Measurements from ENCODE around the gene HSPA1A.
"Not testable (repeated sequence)": the region's sequence is repeated elsewhere in the genome, so short reads cannot be mapped to it uniquely, and the experiment has no call there.

The HSPA1A gene

DNA sequence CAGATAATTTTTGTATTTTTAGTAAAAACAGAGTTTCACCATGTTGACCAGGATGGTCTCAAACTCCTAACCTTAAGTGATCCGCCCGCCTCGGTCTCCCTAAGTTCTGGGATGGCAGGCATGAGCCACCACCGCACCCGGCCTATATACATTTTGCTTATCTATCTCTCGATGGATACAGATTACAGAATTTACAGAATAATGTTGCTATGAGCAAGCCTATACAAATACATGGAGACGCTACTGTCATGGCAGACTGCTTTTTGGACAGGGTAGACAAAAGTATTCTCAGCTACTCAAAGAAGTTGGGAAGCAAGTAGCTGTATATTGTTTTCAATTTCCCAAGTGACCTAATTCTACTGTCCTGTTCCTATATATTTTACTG lies 1.9 kb upstream of the HSPA1A start:
- no peak for DNase-seq

DNA sequence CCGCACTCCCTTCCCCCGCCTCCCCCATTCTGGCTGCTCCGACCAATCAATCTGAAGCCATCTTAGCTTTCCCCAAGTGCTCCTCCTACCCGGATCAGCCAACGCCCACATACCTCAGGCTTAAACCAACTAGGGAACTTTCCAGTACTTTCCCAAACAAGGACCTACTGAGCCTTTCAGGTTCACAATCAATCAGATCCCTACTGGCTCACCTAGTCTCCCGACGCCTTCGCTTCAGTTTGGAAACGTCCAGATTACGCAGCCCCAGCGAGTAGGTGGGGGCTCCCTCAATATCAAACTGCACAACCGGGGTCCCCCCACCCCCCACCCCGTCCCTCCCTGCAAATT lies 692 bp upstream of the HSPA1A start:
- peak; percentile 66 for DNase-seq

DNA sequence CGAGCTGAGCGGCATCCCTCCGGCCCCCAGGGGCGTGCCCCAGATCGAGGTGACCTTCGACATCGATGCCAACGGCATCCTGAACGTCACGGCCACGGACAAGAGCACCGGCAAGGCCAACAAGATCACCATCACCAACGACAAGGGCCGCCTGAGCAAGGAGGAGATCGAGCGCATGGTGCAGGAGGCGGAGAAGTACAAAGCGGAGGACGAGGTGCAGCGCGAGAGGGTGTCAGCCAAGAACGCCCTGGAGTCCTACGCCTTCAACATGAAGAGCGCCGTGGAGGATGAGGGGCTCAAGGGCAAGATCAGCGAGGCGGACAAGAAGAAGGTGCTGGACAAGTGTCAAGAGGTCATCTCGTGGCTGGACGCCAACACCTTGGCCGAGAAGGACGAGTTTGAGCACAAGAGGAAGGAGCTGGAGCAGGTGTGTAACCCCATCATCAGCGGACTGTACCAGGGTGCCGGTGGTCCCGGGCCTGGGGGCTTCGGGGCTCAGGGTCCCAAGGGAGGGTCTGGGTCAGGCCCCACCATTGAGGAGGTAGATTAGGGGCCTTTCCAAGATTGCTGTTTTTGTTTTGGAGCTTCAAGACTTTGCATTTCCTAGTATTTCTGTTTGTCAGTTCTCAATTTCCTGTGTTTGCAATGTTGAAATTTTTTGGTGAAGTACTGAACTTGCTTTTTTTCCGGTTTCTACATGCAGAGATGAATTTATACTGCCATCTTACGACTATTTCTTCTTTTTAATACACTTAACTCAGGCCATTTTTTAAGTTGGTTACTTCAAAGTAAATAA lies 2.0 kb downstream of the HSPA1A start:
- peak; percentile 68 for DNase-seq

DNA sequence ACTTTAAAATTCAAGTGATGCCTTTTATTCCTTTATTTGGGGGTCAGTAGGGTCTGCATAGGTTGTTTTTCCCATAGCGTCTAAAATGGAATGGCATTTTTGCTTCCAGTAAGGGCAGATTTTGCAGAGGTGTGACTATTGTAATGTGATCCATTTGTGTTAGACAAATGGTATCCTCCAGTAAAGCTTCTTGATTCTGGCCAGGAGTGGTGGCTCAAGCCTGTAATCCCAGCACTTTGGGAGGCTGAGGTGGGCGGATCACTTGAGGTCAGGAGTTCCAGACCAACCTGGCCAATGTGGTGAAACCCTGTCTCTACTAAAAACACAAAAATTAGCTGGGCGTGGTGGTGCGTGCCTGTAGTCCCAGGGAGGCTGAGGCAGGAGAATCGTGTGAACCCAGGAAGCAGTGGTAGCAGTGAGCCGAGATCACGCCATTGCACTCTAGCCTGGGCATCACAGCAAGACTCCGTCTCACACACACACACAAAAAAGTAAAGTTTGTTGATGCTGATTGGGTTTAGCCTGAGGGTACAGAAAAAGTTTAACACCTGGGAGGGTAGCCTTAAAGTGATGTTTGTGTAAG lies 2.7 kb downstream of the HSPA1A start:
- DNase-seq, result not testable (repeated sequence)

DNA sequence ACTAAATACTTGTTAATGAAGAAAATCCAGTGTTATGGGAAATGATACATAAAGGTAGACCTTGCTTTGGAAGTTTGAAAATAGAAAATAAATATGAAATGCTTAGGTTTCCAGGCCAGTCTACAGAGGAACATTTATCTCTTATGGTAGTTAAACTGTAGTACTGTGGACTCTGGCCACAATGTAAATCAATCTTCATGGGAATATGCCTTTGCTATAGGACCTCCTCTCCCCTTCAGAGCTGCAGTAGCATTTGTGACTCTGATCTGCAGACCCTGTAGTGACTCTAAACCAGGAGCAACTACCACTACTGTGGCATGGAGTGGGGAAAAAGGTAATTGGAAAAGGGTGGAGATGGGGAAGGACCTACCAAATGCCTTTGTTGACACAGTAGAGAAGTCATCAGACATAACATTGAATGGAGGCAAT lies 4.5 kb downstream of the HSPA1A start:
- DNase-seq, result no peak

DNA sequence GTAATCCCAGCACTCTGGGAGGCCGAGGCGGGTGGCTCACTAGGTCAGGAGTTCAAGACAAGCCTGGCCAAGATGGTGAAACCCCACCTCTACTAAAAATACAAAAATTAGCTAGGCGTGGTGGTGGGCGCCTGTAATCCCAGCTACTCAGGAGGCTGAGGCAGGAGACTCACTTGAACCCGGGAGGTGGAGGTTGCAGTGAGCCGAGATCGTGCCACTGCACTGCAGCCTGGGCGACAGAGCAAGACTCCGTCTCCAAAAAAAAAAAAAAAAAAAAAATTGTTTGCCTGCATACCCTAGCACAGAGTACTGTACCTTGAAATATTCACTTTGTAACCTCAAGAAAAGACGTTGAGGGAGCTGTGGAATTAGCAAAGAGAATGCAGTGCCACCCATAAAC lies 5.1 kb downstream of the HSPA1A start:
- DNase-seq, result not testable (repeated sequence)

DNA sequence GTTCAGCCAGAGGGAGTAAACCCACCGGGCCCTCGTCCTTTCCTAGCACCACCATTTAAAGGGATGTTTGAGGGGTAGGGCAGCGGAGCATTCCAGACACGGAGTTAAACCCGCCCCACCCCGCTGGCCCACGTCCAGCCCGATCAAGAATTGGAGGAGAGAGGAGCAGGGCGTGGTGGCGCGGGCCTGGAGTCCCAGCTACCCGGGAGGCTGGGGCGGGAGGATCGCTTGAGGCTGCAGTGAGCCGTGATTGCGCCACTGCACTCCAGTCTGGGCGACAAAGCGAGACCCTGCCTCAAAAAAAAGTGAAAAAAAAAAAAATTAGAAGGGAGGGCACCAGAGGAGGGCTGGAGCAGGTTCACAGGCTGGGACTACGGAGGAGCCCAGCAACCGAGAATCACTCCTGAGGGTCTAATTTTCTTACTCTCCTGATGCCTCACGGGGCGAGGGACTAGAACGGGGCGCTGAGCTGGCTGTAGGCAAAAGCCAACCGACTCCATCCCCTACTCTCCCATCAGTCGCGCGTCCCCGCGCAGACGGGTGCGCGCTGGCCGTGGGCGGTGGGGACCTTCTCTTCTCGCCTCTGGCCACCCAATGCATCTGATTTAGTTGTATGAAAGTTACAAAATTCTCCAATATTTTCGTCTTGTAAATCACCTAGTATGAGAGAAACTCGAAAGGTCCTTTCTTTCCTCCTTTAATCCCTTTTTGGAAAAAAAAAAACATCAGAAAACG lies 6.1 kb downstream of the HSPA1A start:
- DNase-seq, result no peak

DNA sequence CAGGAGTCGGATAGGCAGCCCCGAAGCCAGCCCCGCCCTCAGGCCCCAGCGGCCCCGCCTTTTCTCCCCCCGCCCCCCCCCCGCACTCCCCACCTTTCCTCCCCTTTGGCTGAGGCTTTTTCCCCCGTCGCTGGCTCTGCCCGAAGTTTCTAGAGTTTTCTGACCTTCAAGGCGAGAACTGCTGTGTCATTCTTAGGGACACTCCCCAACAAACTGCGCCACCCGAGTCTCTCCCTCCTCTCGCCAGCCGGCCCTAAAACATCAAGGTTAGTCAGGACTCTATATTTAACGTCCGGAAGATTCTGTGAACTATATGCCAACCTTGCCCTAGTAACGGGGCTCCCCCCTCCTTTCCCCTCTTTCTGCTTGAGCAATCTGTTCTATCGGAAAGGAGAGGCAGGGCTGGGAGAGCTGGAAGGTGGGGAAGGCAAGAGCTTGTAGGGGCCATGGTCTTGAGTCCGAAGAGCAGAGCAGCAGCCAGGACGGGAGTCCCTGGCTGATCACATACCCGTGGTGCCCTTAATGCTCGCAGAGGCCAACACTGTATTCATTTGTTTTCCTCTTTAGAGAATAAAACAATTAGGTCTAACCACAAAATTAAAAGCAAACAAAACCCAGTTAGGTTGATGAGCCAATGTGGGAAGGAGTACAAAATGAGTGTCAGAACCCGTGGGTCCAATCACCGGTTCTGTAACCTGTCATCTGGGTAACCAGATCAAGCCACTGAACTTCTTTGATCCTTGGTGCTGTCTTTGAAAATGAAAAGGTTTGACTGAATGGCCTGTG lies 6.9 kb downstream of the HSPA1A start:
- peak; percentile 75 for DNase-seq

DNA sequence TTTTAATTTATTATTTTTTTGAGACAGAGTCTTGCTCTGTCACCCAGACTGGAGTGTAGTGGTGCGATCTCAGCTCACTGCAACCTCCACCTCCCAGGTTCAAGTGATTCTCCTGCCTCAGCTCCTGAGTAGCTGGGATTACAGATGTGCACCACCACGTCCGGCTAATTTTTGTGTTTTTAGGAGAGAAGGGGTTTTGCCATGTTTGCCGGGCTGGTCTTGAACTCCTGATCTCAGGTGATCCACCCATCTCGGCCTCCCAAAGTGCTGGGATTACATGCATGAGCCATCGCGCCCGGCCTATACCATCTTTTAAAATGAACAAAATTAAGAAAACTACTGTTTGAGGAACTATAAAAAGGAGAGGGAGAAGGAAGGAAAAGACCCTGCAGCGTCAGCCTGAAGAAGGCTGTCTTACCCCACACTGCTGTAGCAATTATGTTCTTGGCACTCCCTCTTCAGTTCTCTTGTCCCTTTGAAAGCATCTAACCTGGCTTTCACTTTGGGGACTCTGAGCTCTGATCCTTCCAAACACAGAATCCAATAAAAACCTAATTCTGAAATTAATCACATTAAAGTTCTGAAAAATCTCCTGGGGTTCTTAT lies 8.4 kb downstream of the HSPA1A start:
- DNase-seq, result not testable (repeated sequence)

DNA sequence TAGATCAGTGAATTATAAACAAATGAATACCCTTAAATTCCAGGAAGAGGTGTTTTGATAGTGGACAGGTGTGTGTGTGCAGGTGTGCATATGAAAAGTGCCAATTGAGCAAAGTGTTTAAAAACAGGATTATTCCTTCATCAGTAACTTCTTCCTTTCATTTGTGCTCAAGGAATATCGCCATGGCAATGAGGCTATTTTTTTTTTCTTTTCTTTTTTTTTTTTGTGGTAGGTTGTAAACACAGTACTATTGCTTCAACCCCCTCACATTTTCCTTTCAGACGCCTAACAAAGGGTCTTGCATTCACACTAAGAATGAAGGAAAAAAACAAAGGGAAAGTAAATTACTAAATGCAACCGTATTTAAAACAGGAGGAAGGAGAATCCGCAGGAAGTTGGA lies 10.2 kb downstream of the HSPA1A start:
- DNase-seq, result no peak

DNA sequence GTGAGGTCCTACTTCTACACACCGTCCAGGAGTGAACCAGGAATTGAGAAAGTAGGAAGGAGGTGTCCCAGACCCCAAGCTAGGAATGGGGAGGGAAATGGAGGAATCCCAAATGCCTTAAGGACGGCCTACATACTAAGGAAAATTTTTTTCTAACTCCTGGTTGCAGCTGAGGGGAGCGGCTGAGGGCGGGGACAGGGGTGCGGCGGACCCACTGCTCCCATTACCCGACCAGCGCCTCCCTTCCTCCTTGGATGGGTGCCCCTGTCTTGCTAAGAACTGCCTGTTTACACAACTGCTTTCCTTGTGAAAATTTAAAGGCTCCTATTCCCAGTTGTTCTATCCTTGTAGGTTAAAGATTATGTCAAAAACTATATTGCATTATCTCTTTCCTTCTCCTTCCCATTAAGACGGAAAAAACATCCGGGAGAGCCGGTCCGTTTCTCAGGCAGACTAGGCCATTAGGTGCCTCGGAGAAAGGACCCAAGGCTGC lies 11.5 kb downstream of the HSPA1A start:
- DNase-seq, result no peak

DNA sequence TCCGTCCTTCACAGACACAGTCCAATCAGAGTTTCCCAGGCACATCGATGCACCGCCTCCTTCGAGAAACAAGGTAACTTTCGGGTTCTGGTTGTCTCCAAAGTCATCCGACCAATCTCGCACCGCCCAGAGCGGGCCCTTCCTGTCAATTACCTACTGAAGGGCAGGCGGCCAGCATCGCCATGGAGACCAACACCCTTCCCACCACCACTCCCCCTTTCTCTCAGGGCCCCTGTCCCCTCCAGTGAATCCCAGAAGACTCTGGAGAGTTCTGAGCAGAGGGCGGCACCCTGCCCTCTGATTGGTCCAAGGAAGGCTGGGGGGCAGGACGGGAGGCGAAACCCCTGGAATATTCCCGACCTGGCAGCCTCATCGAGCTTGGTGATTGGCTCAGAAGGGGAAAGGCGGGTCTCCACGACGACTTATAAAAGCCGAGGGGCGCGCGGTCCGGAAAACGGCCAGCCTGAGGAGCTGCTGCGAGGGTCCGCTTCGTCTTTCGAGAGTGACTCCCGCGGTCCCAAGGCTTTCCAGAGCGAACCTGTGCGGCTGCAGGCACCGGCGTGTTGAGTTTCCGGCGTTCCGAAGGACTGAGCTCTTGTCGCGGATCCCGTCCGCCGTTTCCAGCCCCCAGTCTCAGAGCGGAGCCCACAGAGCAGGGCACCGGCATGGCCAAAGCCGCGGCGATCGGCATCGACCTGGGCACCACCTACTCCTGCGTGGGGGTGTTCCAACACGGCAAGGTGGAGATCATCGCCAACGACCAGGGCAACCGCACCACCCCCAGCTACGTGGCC lies 12.1 kb downstream of the HSPA1A start, which contains the start of gene HSPA1B:
TSS of gene HSPA1B (plus strand) at position 453 of the 794 bp plus-strand sequence. CDS start at position 666, 213 bp downstream.
- DNase-seq, result peak; percentile 86

DNA sequence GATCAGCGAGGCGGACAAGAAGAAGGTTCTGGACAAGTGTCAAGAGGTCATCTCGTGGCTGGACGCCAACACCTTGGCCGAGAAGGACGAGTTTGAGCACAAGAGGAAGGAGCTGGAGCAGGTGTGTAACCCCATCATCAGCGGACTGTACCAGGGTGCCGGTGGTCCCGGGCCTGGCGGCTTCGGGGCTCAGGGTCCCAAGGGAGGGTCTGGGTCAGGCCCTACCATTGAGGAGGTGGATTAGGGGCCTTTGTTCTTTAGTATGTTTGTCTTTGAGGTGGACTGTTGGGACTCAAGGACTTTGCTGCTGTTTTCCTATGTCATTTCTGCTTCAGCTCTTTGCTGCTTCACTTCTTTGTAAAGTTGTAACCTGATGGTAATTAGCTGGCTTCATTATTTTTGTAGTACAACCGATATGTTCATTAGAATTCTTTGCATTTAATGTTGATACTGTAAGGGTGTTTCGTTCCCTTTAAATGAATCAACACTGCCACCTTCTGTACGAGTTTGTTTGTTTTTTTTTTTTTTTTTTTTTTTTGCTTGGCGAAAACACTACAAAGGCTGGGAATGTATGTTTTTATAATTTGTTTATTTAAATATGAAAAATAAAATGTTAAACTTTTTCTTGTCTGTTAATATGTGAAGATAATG lies 14.4 kb downstream of the HSPA1A start:
- DNase-seq, result peak; percentile 60

DNA sequence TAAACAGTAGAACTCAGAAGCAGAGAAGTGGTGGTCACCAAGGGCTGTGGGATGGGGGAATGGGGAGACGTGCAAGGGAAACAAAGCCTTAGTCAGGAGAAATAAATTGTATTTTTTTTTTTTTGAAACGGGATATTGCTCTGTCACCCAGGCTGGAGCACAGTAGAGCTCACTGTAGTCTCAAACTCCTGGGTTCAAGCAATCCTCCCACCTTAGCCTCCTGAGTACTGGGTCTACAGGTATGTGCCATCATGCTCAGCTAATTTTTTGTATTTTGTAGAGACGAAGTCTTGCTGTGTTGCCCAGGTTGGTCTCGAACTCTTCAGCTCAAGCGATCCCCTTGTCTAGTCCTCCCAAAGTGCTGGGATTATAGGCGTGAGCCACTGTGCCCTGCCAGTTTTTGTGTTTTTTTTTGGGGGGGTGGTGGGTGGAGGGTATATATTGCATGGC lies 15.6 kb downstream of the HSPA1A start:
- no peak for DNase-seq

DNA sequence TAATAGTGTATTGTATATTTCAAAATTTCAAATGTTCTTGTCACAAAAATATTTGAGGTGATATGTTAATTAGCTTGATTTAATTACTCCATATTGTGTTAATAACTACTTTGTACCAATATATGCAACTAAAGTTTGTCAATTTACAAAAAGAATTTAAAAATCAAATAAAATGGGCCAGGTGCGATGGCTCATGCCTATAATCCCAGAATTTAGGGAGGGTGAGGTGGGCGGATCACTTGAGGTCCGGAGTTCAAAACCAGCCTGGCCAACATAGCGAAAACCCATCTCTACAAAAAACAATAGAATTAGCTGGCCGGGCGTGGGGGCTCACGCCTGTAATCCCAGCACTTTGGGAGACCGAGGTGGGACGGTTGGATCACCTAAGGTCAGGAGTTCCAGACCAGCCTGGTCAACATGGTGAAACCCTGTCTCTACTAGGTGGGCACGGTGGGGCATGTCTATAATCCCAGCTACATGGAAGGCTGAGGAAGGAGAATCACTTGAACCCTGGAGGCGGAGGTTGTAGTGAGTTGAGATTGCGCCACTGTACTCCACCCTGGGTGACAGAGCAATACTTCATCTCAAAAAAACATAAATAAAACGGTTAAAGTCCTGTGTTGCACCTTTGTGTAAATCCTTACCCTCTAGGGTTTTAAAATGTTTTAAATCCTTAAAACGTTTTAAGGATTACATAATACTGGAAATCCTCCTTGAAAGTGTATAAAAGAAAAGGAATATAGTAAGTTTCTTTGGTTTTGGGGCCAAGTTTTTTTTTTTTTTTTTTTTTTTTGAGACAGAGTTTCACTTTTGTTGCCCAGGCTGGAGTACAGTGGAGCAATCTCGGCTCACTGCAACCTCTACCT lies 16.2 kb downstream of the HSPA1A start:
- DNase-seq, result no peak

DNA sequence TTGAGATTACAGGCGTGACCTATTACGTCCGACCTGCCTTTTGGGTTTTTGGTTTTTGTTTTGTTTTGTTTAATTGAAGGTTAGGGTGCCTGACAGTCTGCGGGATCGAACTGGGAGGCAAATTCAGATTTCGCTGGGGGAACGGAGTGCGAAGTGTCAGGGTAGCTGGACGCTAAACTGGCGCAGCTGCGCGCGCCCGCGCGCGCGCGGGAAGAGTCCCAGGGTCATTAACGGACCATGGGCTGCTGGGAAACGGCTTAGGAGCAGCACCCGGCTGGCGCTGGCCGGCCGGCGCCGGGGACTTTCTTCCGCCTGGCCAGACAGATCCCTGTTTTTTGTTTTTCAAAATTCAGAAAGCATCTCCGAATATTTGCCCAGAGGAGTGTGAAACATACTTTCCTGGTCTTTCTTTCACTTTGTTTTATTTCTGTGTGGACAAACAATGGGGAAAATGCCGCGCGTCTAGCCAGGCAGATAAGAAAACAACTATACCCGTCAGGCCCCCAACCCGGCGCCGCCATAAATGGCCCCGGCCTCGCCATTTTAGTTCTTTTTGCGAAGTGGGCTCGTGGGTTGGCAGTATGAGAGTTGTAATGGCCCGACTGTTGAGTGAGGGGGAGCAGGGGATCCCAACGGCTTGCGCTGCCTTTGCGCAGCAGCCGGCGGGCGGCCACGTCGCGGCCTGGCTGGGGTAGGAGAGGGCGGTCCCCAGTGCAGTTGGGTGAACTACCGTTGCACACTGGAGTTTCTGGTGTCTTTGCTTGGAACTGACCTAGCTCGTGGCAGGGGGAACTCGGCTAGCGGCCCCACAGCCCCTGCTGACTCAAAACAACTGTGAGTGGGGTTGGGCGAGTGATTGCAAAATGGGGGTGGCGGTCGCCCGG lies 19.3 kb downstream of the HSPA1A start:
- DNase-seq, result peak; percentile 77

DNA sequence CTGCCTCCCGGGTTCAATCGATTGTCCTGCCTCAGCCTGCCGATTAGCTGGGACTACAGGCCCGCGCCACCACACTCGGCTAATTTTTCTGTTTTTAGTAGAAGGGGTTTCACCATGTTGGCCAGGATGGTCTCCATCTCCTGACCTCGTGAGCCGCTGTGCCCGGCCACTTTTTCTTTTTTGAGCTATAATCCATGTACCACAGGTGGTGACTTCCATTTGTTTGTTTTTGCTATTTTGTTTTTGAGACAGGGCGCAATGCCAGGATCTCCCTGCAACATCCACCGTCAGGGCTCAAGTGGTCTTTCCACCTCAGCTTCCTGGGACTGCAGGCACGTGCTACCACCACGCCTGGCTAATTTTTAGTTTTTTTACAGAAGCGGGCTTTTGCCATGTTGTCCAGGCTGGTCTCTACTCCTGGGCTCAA lies 20.7 kb downstream of the HSPA1A start:
- no peak for DNase-seq

DNA sequence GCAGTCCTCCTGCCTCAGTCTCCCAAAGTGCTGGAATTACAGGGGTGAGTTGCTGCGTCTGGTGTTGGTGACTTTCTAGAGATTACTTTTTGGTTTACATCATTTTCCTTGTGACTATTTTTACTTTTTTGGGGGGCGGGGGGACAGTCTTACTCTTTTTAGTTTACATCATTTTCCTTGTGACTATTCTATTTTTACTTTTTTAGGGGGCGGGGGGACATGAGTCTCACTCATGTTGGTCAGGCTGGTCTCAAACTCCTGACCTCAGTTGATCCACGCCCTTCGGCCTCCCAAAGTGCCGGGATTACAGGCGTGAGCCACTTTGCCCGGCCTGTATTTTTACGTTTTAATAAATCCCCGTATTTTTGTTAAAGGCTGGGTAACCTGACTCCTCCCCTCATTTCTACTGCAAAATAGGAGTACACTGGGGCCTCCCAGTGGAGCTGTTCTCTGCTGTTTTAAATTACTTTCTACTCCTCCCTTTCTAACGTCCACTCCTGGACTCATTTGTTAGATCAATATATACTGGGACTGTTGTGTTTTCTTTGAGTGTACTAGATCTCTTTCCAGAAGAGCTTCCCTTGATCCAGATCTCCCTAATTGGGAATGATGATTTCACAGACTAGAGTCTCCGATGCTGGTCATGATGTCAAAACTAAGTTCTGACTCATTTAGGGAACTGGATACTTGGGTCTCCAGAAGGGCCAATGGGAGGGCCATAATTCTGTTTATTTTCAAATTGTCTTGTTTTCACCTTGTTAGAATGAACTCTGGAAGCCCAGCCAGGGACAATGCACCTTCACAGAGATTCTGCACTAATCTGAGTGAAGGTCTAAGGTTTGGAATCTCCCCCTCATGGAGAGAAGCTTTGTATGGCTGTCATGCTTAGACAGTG lies 21.4 kb downstream of the HSPA1A start:
- peak; percentile 25 for DNase-seq
